ENCODE results near the gene PCSK1.

DNA sequence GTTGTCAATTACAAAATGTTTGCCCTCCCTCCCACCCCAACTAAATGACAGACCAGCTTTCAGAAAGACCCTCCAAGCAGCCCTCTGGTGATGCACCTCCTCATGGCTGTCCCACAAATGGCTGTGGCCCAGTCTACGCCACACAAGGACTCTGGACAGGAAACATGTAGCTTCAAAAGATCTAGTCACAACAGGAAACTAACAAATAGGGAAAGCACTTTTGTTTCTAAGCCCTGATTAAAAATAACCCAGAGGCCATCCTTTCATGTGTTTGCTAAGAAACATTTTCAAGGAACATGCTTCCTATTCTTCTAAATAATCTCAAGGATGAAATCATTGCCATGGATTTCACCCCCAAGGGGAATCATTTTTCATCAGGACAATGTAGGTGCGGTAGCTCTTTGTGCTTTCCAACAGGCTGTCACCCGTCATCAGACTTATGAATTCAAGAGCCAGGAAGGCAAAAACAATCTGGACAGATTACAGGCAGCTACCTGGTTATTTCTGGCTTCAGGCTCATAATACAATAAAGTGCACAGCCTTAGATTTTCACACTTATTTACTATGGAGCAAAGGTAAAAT is 20.1 kb downstream of the PCSK1 start:
- TF ChIP-seq HDGF (IDR thresholded peaks at IDR 0.05; ENCODE audit: borderline replicate concordance) (no peak), FOXM1 (IDR thresholded peaks at IDR 0.05; ENCODE audit: borderline replicate concordance) (no peak), SP1 (IDR thresholded peaks at IDR 0.05) (no peak), SUZ12 (IDR thresholded peaks at IDR 0.05) (no peak), TARDBP (IDR thresholded peaks at IDR 0.05) (no peak), FOXK2 (IDR thresholded peaks at IDR 0.05) (no peak), ARNT (IDR thresholded peaks at IDR 0.05) (no peak), NFRKB (IDR thresholded peaks at IDR 0.05) (no peak), FOXA1 (IDR thresholded peaks at IDR 0.05) (no peak), ZNF384 (IDR thresholded peaks at IDR 0.05) (no peak)
